ENCODE data around the gene PDE3B. TPM values are rescaled to one million over a fixed set of nuclear protein-coding genes. Genes with fewer than 3 reads are reported as not detected.

The PDE3B gene
- total RNA-seq, 6 donors from 2014 or later: 19.3 to 62.7 (median 25.2) TPM

DNA sequence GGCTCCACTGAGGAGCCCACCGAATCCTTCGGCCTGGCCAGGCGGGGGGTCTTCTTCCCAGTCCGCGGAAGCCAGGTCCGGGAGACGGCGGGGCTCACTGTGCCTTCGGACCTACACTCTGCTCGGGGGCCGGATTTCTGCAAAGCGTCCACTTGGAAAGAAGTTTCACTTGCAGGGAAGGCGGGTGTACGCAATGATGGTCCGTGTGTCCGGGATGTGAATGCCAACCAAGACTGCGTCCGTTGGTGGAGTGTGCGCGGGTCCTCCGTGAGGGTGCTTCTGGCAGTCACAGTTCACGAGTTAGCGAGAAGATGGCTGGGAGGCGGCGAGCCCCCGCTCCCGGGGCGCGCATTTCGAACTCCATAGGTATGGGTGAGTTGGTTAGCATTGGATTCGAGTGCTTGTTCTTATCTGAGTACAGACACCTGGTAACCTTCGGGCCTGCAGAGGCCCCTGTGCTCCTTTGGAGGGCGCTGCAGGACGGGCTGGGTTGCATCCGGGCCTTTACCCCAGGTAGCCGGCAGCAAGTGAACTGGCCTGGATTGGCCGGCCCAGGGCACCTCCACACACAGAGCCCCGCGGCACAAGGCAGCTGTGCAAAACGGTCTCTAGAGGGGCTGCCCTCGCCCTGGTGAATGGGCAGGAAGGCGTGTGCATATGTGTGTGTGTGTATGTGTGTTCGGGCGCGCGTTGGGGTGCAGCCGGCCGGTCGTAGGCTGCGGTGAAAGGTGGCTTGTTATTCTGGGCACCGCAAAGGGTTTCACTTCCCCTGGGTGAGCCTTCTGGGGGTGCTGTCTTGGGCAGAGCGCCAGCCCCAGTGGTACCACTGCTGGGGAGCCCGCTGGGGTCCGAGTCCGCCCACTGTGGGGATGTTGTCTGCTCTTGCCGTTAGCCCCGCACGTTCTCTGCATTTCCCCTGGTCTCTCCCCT is 261.8 kb downstream of the PDE3B start:
- H3K4me1 ChIP-seq: peaks cover 8 to 28% (median 13%) of the 10 kb centered on the region in 4 donors
- H3K27me3 ChIP-seq: no peaks in the 10 kb centered on the region
- peak overlapping the region in 3 of 4 donors; percentile 50 to 67 (median 65) for H3K27ac ChIP-seq
- 8 to 14% methylated on average over 20 to 55 of the region's 58 CpGs for WGBS, 2 donors
- H3K4me3 ChIP-seq: peak overlapping the region; percentile 49 to 71 (median 57)
- TF ChIP-seq, protein P1, sequence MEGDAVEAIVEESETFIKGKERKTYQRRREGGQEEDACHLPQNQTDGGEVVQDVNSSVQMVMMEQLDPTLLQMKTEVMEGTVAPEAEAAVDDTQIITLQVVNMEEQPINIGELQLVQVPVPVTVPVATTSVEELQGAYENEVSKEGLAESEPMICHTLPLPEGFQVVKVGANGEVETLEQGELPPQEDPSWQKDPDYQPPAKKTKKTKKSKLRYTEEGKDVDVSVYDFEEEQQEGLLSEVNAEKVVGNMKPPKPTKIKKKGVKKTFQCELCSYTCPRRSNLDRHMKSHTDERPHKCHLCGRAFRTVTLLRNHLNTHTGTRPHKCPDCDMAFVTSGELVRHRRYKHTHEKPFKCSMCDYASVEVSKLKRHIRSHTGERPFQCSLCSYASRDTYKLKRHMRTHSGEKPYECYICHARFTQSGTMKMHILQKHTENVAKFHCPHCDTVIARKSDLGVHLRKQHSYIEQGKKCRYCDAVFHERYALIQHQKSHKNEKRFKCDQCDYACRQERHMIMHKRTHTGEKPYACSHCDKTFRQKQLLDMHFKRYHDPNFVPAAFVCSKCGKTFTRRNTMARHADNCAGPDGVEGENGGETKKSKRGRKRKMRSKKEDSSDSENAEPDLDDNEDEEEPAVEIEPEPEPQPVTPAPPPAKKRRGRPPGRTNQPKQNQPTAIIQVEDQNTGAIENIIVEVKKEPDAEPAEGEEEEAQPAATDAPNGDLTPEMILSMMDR (IDR thresholded peaks at IDR 0.05): peak in 5 of 6 experiments; percentile 2 to 61 (median 30)
- TF ChIP-seq POLR2A (IDR thresholded peaks at IDR 0.05): no peak
- no peaks in the 10 kb centered on the region for H3K9me3 ChIP-seq
- DNase-seq: peak; percentile 71 to 87
- ATAC-seq (ENCODE audit: low FRiP score in 2 of 2): peak; percentile 63 to 87
- no peaks in the 10 kb centered on the region for H3K36me3 ChIP-seq

DNA sequence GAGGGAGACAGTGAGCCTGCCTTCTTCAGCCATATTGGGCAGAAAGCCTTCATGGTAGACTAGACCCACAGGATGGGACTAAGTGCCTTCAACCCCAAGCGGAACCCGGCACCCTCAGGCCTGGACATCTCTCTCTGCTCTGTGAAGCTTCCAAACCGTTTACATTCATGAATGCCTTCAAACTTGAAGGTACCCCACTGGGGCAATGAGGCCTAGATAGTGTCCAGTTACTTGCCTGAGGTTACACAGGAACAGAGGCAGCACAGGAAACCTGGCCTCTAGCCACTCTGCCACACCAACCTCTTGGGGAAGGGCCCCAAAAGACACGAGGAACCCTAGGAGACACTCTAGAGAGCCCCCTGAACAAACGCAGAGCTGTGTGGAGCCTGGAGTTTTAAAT is 263.0 kb downstream of the PDE3B start:
- no peak overlapping the region for H3K27ac ChIP-seq
- H3K27me3 ChIP-seq: no peaks in the 10 kb centered on the region
- no peaks in the 10 kb centered on the region for H3K9me3 ChIP-seq
- ATAC-seq (ENCODE audit: low FRiP score in 2 of 2) (no peak), DNase-seq (no peak)
- WGBS, 2 donors: 70 to 82% methylated on average over 2 to 5 of the region's 5 CpGs
- H3K4me3 ChIP-seq: no peak overlapping the region
- H3K4me1 ChIP-seq: peaks cover 8 to 28% (median 13%) of the 10 kb centered on the region in 4 donors
- TF ChIP-seq EP300 (IDR thresholded peaks at IDR 0.05): no peak
- TF ChIP-seq POLR2A (IDR thresholded peaks at IDR 0.05): no peak
- no peak for TF ChIP-seq POLR2AphosphoS5 (IDR thresholded peaks at IDR 0.05)
- TF ChIP-seq, protein P1 (IDR thresholded peaks at IDR 0.05): no peak
- no peaks in the 10 kb centered on the region for H3K36me3 ChIP-seq

DNA sequence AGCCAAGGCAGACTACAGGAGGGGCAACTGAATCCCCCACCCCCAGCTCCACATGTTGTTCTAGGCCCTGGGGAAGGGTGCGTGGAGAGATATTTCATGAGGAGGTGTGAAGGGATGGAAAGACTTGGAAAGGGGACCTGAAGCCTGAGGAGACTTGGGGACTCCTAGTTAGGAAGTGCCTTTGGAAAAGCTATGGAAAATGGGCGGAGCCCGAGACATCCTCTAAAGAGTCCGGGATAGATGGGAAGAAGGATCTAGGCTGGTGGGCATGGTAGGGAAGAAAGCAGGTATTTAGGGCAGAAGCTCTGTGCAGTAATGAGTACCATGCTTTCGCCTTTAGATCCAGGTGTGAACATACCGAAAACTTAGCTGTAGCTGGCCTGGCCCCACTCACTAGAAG is 263.4 kb downstream of the PDE3B start:
- no peak overlapping the region for H3K4me3 ChIP-seq
- no peak overlapping the region for H3K27ac ChIP-seq
- 86 to 94% methylated on average over 6 of the region's 6 CpGs for WGBS, 2 donors

DNA sequence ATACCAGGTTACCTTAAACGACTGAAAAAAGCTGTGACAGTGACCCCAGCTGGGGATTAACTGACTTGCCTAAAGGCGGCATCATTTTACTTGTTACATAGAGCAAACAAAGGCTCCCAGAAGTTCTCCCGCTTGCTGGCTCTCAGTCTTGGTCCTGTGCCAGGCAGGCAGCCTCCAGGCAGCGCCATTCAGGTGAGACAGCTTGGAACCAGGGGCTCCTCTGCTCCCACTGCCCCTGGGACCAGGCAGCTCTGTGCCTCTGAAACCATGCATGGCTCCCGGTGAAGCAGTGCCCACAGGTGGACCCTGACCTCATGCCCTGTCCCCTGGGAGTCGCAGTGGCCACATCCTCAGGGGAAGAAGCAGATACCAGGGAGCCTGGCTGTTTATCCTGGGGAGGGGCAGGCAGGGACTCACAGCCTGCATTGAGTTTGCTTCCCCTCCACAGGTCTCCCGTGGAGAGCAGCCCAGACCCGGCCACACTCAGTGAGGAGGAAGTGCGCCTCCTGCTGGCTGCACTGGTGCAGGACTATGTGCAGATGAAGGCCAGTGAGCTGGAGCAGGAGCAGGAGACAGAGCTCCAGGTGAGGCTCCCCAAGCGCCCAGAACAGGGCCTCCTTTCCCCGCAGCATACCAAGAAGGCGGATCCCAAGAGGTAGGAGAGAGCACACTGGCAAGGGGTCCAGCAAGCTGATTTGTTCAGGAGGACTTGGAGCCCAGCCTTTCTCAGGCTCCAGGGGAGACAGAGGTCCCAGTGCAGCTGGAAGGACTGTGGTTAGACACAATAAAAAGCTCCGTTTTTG is 264.0 kb downstream of the PDE3B start:
- H3K4me1 ChIP-seq: peaks cover 8 to 28% (median 13%) of the 10 kb centered on the region in 4 donors
- ATAC-seq (ENCODE audit: low FRiP score in 2 of 2): peak; percentile 85 to 91
- TF ChIP-seq POLR2AphosphoS5 (IDR thresholded peaks at IDR 0.05): no peak
- TF ChIP-seq, protein P1 (IDR thresholded peaks at IDR 0.05): peak; percentile 79 to 86 (median 84)
- H3K27me3 ChIP-seq: no peaks in the 10 kb centered on the region
- 31 to 49% methylated on average over 6 to 13 of the region's 13 CpGs for WGBS, 2 donors
- no peaks in the 10 kb centered on the region for H3K9me3 ChIP-seq
- H3K4me3 ChIP-seq: no peak overlapping the region
- H3K27ac ChIP-seq: no peak overlapping the region
- H3K36me3 ChIP-seq: no peaks in the 10 kb centered on the region
- DNase-seq: peak; percentile 67 to 87

More for the DNA sequence above, 263.4 kb downstream of the PDE3B start:
- Histone ChIP-seq H3K9me3 (no peaks in the 10 kb centered on the region), H3K4me1 (peaks cover 8 to 28% (median 13%) of the 10 kb centered on the region in 4 donors), H3K27me3 (no peaks in the 10 kb centered on the region), H3K36me3 (no peaks in the 10 kb centered on the region)
- DNase-seq (no peak), ATAC-seq (ENCODE audit: low FRiP score in 2 of 2) (no peak)
- no peak for TF ChIP-seq EP300 (IDR thresholded peaks at IDR 0.05)
- TF ChIP-seq, protein P1 (IDR thresholded peaks at IDR 0.05): no peak
- no peak for TF ChIP-seq POLR2A (IDR thresholded peaks at IDR 0.05)
- no peak for TF ChIP-seq POLR2AphosphoS5 (IDR thresholded peaks at IDR 0.05)

Measured in upper lobe of left lung (tissue), 6 donors.